ENCODE measurements around the gene ZNF655.
A peak's percentile ranks its signal among the peaks of the same experiment; 100 is the strongest.

Gene ZNF655

GRCh38 chr7:99616359-99617191 lies 58.1 kb downstream of the ZNF655 start, which contains the start of gene ZSCAN25 (continued):
- TF ChIP-seq ZFP41 (tag by site-specific recombination; IDR thresholded peaks at IDR 0.05; ENCODE audit: borderline replicate concordance), result no peak
- TF ChIP-seq ZBTB21 (tag by site-specific recombination; IDR thresholded peaks at IDR 0.05), result peak; percentile 54
- TF ChIP-seq KLF8 (tag by site-specific recombination; IDR thresholded peaks at IDR 0.05), result peak; percentile 59
- TF ChIP-seq ZBTB26 (tag by site-specific recombination; optimal IDR thresholded peaks at IDR 0.05), result peak; percentile 54
- TF ChIP-seq MYNN (tag by site-specific recombination; IDR thresholded peaks at IDR 0.05; ENCODE audit: borderline replicate concordance), result no peak
- TF ChIP-seq ZIC2 (tag by site-specific recombination; IDR thresholded peaks at IDR 0.05), result peak; percentile 72
- no peak for TF ChIP-seq ZNF510 (tag by site-specific recombination; IDR thresholded peaks at IDR 0.05; ENCODE audit: insufficient replicate concordance)
- TF ChIP-seq OVOL3 (tag by site-specific recombination; IDR thresholded peaks at IDR 0.05), result peak; percentile 75; the same call in 1 of the 2 replicates
- TF ChIP-seq ZBTB48 (tag by site-specific recombination; IDR thresholded peaks at IDR 0.05), result peak; percentile 59
- peak; percentile 61 for TF ChIP-seq INSM2 (tag by site-specific recombination; IDR thresholded peaks at IDR 0.05)
- no peak for TF ChIP-seq ZNF404 (tag by site-specific recombination; IDR thresholded peaks at IDR 0.05)
- TF ChIP-seq ZNF155 (tag by site-specific recombination; IDR thresholded peaks at IDR 0.05), result no peak
- TF ChIP-seq ZBTB44 (tag by site-specific recombination; IDR thresholded peaks at IDR 0.05), result no peak
- no peak for TF ChIP-seq ZNF26 (tag by site-specific recombination; IDR thresholded peaks at IDR 0.05)
- TF ChIP-seq CTCF (tag by site-specific recombination; IDR thresholded peaks at IDR 0.05), result peak; percentile 93
- no peak for TF ChIP-seq ZNF521 (tag by site-specific recombination; IDR thresholded peaks at IDR 0.05)
- TF ChIP-seq ZNF677 (tag by site-specific recombination; IDR thresholded peaks at IDR 0.05), result no peak
- TF ChIP-seq ZNF221 (tag by site-specific recombination; IDR thresholded peaks at IDR 0.05; ENCODE audit: borderline replicate concordance), result no peak
- TF ChIP-seq ZNF416 (tag by site-specific recombination; IDR thresholded peaks at IDR 0.05), result no peak
- TF ChIP-seq ZNF311 (tag by site-specific recombination; IDR thresholded peaks at IDR 0.05; ENCODE audit: borderline replicate concordance), result no peak
- no peak for TF ChIP-seq ZNF140 (tag by site-specific recombination; IDR thresholded peaks at IDR 0.05)
- peak; percentile 99 for TF ChIP-seq ZNF580 (tag by site-specific recombination; IDR thresholded peaks at IDR 0.05)
- 0 out of 2 replicates have a peak, but pooled peaks have one; percentile 38 for TF ChIP-seq GFI1B (tag by site-specific recombination; IDR thresholded peaks at IDR 0.05)
- no peak for TF ChIP-seq ZNF433 (tag by site-specific recombination; IDR thresholded peaks at IDR 0.05; ENCODE audit: low read depth)
- no peak for TF ChIP-seq ZNF658 (tag by site-specific recombination; IDR thresholded peaks at IDR 0.05)
- peak; percentile 9; the same call in 1 of the 2 replicates for TF ChIP-seq ZNF585B (tag by site-specific recombination; IDR thresholded peaks at IDR 0.05)
- peak; percentile 63 for TF ChIP-seq SETDB1 (IDR thresholded peaks at IDR 0.05; ENCODE audit: insufficient read length, low read length)
- no peak for TF ChIP-seq MEIS1 (CRISPR knock-in tag; IDR thresholded peaks at IDR 0.05; ENCODE audit: borderline replicate concordance)
- 0 out of 2 replicates have a peak, but pooled peaks have one; percentile 8 for TF ChIP-seq ZBTB7A (tag by site-specific recombination; IDR thresholded peaks at IDR 0.05; ENCODE audit: low read depth)
- no peak; the same call in 1 of the 2 replicates for TF ChIP-seq ELK4 (IDR thresholded peaks at IDR 0.05; ENCODE audit: borderline replicate concordance, low read depth, low read length)
- no peak for TF ChIP-seq ZNF37A (tag by site-specific recombination; IDR thresholded peaks at IDR 0.05)

Data from HEK293 (cell line).